GM10847 (cell line): Measurements from ENCODE around the gene SMCO4.

Source experiments
- POLR2A ChIP-seq: IDR thresholded peaks from 2 replicates; pipeline ENCODE4 v1.6.1; 2011; ENCODE audit not compliant: insufficient read length; ENCODE audit errors: extremely low read depth

The SMCO4 gene, protein sequence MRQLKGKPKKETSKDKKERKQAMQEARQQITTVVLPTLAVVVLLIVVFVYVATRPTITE

GRCh38 chr11:93543292-93543977 lies at the start of gene SMCO4:
Gene SMCO4 (minus strand): TSS chr11:93543391. CDS start chr11:93479189, 64,202 bp downstream.
- no peak for TF ChIP-seq POLR2A

GRCh38 chr11:93591247-93591898 lies 48.2 kb upstream of the SMCO4 start:
- no peak for TF ChIP-seq POLR2A

DNA sequence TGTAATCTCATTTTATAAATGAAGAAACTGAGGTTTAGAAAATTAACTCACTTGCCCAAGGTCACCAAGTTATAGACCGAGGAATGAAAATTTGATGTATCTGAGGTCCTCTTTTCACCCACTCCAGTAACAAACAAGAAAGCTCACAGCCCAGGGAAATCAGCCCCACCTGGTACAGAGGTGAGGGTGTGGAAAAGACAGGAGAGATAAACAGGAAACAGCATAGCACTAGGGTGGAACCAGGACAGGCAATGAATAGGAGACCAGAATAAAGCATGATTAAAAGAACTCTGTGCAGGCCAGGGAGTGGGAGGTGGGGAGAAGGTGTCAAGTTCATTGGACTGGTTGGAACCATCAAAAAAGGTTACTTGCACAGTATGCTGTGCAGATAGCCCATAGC lies 46.2 kb upstream of the SMCO4 start:
- TF ChIP-seq POLR2A: no peak

GRCh38 chr11:93587858-93588581 lies 44.8 kb upstream of the SMCO4 start:
- TF ChIP-seq POLR2A: no peak

GRCh38 chr11:93585758-93586157 lies 42.6 kb upstream of the SMCO4 start:
- no peak for TF ChIP-seq POLR2A

GRCh38 chr11:93583490-93583889 lies 40.3 kb upstream of the SMCO4 start:
- no peak for TF ChIP-seq POLR2A

DNA sequence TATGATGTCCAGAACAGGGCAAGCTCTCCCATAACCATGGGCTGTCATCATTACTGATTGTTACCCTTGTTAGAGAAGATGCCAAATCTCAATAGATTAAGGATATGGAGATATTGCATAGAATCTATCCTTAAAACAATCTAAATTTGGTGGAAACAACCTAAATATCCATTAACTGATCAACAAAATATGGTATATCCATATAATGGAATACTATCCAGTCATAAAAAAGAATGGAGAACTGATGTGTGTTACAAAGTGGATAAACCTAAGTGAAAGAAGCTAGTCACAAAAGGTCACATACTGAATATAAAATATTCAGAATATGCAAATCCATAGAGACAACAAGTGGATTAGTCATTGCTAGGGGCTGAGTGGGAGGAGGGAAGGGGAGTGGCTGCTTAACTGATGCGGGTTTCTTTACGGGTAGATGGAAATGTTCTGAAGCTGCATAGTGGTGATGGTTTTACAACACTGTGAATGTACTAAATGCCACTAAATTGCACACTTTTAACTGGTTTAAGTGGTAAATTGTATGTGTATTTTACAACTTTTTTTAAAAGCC lies 36.1 kb upstream of the SMCO4 start:
- TF ChIP-seq POLR2A: no peak

DNA sequence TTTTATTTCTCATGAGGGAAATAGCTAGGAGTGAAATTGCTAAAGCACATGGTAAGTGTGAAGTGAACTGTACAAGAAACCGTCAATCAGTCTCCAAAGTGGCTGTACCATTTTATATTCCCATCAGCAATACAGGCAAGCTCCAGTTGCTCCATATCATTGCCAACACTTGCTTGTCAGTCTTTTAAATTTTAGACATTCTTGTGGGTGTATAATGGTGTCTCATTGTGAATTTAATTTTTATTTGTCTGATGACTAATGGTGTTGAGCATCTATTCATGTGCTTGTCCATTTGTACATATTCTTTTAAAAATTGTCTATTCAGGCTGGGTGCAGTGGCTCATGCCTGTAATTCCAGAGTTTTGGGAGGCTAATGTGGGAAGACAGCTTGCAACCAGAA lies 34.1 kb upstream of the SMCO4 start:
- TF ChIP-seq POLR2A: no peak

DNA sequence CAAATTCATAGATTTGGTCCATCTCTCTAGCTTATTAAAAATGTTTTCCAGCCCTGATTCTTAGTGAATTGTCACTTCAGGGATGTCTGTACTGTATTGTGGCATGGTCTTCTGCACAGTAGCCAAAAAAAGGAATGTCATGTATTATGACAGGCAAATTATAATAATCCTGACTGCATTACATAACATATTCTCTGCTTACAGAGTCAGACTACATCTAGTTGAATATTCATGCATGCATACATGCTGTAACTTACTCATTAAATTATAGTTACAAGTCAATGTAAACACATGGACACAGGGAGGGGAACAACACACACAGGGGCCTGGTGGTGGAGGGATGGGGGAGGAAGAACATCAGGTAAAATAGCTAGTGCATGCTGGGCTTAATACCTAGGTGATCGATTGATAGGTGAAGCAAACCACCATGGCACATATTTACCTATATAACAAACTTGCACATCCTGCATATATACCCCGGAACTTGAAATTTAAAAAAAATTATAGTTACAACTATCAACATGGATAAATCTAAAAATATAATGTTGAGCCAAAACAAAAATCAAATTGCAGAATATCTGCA lies 31.5 kb upstream of the SMCO4 start:
- no peak for TF ChIP-seq POLR2A

DNA sequence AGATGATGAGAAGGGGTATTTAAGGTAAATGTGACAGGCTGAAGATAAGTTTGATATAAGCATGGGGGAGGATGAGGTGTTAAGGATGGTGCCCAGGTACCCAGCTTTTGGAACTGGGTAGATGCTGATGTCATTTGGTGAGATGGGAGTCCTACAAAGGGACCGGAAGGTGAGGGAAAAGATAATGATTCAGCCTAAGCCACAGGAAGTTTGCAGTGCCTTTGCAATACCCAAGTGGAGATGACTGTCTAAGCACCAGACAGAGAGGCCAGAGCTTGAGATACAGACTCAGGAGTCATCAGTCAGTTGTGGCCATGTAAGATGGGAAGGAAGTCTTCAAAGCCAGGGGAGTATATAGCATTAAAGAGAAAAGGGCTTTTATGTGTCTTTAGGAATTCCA lies 30.0 kb upstream of the SMCO4 start:
- TF ChIP-seq POLR2A: no peak

DNA sequence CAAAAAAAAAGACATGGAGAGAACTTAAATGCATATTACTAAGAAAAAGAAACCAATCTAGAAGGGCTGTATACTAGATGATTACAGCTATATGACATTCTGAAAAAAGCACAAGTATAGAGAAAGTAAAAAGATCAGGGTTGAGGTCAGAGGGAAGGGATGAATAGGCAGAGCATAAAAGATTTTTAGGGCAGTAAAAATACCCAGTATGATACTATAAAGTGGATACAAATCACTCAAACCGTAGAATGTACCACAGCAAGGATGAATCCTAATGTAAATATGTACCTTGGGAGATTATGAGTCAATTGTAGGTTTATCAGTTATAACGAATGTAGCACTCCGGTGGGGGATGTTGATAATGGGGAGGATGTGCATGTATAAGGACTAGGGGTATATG lies 29.4 kb upstream of the SMCO4 start:
- TF ChIP-seq POLR2A: no peak

DNA sequence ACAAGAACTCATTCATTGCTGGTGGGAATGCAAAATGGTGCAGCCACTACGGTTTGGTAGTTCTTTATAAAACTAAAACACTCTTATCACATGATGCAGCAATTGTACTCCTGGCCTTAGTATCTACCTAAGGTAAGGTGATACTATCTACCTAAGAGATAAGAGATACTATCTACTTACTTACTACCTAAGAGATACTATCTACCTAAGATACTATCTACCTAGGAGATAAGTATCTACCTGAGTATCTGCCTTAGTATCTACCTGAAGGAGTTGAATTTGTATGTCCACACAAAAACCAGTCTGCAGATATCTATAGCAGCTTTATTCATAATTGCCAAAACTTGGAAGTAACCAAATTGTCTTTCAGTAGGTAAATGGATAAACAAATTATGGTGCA lies 29.0 kb upstream of the SMCO4 start:
- TF ChIP-seq POLR2A: no peak

GRCh38 chr11:93571612-93572011 lies 28.4 kb upstream of the SMCO4 start:
- no peak for TF ChIP-seq POLR2A

DNA sequence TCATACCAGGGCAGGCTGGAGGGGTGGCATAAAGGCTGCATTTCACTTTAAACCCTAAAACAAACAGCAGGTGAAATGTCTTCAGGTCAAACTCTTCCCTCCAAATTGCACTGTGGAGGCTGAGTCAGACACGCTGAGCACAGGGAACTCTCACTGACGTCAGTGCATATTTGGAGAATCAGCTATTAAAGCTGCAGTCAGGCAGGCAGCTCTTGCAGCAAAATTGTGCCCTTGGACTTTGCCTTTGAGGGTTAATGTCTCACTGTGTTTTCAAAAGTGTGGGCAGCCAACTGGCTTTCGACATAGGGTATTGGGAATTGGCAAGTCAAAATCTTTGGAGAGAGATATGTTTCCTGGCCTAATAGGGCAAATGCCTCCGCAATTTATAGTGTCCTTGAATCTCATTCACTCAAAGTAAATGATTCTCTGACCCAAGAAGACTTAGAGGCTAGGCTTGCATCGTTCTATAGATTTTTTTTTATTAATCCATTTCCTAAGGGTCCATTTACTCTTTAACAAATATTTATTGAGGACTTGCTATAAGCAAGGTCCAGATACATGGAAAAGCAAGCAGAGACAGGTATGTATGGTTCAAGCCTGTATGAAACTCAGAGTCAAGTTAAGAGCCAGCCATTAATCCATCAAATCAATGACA lies 27.7 kb upstream of the SMCO4 start:
- TF ChIP-seq POLR2A: no peak

GRCh38 chr11:93569496-93569895 lies 26.3 kb upstream of the SMCO4 start:
- TF ChIP-seq POLR2A: no peak
